Stimulated activated CD8-positive, alpha-beta memory T cell treated with anti-CD3 and anti-CD28 coated beads, Interleukin-7, amount 100 ng/mL, for 24 hours (primary cell): ENCODE measurements around the gene RHBDD1.

Experiments used
- DNase-seq: peaks from one replicate; pipeline ENCODE4 v3.0.0-alpha.2; 2020; ENCODE audit warnings: low read depth

RHBDD1 gene

GRCh38 chr2:226835796-226836547 lies at the start of gene RHBDD1:
TSS of gene RHBDD1 (plus strand) at chr2:226836054. CDS start at chr2:226864694, 28,640 bp downstream.
- peak; percentile 81 for DNase-seq

DNA sequence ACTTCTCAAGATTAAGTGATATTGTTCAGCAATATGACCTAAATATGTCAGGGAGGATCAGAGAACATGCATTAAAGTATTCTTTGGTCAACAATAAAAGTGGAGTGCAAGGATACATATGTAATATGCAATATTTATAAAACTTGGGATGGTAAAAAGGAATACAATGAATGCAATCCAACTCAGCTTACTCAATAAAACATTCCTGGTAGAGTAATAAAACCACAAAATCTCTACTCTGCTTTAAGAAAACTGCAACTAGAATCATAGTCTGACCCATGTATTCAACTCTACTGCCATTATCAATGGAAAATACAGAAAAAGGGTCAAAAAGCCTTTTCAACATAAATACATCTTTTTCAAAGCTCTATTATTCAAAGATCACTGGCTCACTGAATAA lies 47.8 kb upstream of the RHBDD1 start:
- DNase-seq = no peak

- DNase-seq = no peak
These were observed 46.9 kb upstream of the RHBDD1 start for GRCh38 chr2:226788881-226789490.

DNA sequence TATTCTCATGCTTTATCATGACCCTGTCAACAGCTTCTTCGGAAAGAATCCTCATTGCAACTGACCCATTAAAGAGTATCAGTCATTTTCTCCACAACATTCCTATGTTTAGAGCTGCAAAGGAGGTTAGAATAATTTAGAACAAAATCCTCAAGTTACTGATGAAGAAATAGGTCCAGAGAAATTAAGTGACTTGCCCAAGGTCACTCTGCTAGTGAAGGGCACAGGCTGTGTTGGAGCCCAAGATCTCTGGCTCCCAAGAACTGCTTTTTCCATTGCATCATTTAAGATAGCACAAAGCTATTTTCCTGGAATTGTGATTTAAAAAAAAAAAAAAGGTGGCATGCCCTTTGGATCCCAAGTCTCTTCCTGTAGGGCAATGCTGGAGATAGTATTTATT lies 45.8 kb upstream of the RHBDD1 start:
- DNase-seq = no peak

DNA sequence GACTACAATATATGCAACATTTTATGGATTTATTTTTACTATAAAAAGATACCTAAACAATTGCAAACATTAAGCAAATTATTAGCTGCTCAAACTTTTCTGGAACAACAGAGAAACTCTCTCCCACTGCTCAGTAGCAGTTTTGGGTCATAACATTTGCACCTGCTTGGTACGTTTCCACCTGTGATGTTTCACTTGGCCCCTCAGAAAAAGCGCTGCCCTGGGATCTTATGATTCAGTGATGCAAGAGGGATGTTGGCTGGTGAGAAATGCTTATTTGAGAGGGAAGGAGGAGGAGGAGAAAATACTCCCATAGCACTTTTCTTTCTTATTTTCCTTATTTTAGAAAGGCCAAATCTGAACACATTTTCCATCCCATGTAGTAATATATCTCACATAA lies 45.4 kb upstream of the RHBDD1 start:
- no peak for DNase-seq

DNA sequence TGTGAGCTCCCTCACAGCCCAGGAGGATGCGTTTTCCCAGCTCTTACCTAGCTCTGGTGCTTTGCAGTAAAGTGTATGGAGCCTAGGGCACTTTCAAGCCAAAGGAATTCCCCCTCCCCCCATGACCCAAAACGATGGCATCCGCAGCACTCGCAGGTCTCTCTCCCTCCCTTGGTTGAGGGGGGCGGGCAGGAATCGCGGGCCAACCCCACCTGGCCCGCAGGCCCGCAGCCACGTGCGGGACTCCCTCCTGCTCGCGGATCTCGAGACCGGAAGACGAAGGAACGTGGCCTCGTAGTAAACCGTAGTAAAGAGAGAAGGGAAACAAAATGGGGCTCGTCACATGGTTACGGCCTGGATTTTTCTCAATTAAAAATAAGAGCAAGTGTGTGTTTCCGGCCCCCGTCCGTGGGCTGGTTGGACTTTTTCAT lies 44.8 kb upstream of the RHBDD1 start:
- DNase-seq = peak; percentile 21

GRCh38 chr2:226791487-226792081 lies 44.3 kb upstream of the RHBDD1 start:
- peak; percentile 82 for DNase-seq

GRCh38 chr2:226792155-226792881 lies 43.5 kb upstream of the RHBDD1 start:
- DNase-seq = no peak

GRCh38 chr2:226793646-226794045 lies 42.2 kb upstream of the RHBDD1 start:
- no peak for DNase-seq

GRCh38 chr2:226794196-226794661 lies 41.6 kb upstream of the RHBDD1 start:
- no peak for DNase-seq

DNA sequence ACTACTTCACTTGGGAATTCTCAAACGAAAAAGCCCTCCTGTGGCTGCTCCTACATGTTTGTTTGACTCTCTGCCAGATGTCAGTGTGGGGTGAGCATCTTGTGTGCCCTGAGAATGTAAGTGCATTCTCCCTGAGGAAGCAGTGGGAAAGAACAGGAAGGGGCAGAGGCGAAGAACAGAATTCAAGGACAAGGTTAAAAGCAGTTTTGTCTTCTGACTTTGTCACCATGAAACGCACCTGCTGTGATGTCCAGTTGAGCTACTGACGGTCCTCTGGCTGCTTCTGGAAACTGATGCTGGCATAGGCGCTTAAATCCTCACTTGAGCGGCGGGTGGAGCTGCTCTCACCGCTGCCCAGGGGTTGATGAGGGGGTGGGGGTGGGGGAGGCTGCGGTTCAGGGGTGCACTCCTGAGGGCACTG lies 41.1 kb upstream of the RHBDD1 start:
- DNase-seq = no peak

DNA sequence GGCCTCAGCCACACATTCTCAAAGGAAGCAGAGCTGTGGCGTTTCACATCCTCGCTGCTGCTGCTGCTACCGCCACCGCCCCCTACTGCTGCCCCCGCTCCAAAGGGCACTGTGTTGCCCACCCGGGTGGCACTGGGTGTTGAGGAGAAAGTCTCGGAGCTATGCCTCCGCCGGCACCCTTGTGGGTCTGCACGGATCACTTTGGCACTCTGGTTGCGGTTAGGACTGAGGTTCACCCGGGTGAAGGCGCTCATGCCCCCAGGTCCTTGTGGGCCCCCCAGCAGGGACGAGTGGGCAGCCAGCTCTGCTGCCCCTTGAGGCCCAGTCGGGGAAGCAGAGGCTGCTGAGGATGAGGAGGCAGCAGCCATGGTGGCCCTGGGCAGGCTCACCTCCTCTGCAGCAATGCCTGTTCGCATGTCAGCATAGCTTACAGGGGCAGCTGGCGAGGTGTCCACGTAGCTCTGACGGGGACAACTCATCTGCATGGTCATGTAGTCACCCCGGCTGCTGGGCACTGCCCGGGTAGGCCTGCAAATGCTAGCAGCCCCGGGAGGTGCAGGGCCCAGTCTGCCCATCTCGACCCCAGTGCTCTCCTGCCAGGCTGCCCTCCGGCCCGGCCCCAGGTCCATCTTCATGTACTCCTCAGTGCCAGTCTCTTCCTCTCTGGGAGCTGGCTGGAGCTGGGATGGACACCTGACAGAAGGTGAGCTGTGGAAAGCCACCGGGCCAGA lies 40.4 kb upstream of the RHBDD1 start:
- DNase-seq = no peak

- no peak for DNase-seq
These were observed 39.6 kb upstream of the RHBDD1 start for GRCh38 chr2:226796012-226796839.

DNA sequence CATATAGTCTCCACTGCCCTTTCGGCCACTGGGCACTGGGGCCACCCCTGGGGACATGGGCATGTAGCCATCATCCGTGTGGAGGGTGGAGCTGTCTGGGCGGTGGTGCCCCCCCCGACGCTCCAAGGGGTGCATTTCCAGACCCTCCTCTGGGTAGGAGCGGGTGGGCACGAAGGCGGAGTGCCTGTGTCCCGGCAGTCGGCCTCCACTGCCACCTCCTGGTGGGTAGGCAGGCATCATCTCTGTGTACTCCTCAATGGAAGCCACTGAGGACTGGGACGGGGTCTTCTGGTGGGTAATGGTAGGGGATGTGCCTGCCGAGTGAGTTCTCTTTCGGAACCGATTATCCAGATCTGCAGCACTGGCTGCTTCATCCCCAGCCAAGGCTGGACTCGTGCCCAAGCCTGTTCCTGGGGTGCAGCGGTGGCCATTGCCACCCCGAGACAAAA lies 39.0 kb upstream of the RHBDD1 start:
- DNase-seq = no peak

GRCh38 chr2:226797289-226797988 lies 38.4 kb upstream of the RHBDD1 start:
- DNase-seq = no peak

- DNase-seq = no peak
These were observed 37.8 kb upstream of the RHBDD1 start for GRCh38 chr2:226797989-226798421.

DNA sequence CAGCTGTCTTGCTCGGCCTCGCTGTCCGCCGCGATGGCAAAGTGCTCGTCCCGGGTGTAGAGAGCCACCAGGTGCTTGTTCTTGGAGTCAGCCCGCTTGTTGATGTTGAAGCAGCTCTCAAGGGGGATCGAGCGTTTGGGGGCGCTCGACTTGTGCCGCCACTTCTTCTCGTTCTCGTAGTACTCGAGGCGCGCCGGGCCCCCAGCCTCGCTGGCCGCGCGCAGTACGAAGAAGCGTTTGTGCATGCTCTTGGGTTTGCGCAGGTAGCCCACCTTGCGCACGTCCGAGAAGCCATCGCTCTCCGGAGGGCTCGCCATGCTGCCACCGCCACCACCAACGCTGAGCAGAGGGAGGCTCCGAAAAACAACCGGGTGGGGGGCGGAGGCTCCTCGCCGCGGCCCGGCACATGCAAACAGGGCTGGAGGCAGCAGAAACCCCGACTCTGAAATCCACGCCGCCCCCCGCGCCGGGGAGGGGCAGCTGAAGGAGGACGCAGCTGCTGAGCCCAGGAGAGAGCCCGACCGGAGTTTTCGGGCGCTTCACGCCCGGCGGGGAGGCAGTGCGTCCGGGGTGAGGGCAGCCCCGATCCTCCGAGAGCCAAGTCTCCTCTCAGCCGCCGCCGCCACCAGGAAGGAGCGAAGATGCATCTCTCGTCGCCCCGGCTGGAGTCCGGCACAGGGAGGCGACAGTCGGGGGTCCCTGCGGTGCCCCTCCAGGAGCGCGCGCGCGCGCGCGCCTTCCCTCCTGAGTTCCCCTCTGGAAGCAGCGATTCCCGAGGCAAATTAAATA lies 37.2 kb upstream of the RHBDD1 start:
- no peak for DNase-seq

DNA sequence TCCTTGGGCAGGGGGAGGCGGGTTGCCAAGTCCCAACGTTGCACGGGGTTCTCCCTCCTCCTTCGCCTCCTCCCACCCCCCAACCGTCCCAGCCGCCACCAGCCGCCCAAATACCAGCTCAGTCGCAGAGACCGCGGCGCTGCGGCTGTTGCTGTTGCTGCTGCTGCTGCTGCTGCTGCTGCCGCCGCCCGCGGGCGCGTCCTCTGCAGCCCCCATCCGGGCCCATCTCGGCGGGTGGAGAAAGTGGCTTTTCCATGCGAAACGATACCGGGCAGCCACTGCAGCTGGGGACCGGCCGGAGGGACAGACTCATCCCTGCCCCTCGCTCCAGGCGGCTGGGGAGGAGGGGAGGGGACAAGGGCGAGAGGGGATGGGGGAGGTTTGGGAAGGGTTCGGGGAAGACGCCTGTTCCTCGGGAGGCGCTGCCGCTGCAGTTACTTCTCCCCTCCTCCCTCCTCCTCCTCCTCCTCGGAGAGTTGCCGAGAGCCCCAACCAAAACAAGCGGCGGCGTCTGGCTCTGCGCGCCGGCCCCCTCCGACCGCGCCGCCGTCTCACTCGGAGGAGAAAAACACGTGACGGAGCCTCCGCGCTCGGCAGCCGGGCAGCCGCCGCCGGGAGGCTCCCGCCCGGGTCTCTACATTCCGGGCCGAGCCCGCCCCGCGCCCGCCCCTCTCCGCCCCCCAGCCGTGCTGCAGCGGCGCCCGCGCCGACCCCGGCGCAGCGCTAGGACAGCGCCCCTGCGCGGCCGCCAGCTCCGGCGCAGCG lies 36.5 kb upstream of the RHBDD1 start, which contains the start of gene IRS1:
Gene IRS1, minus strand, starts transcription at position 610 of the 765 bp plus-strand sequence. CDS start 1,082 bp downstream, outside the sequence.
- DNase-seq = peak; percentile 15
